Loucy (cell line): ENCODE data around the gene SH3RF3.
"Not testable (repeated sequence)": the region's sequence is repeated elsewhere in the genome, so short reads cannot be mapped to it uniquely, and the experiment has no call there.

Source experiments
- H2AFZ ChIP-seq: fragments of 200-600 bp; sonication (generic); 2 replicates; pipeline ENCODE4 v1.6.0; 2016; ENCODE audit warnings: antibody characterized with exemption, mild to moderate bottlenecking, low read length, moderate library complexity
- H3F3A ChIP-seq: fragments of 200-600 bp; 2 replicates; pipeline ENCODE4 v1.6.0; 2016; ENCODE audit warnings: antibody characterized with exemption, low read depth, mild to moderate bottlenecking
- H3K27me3 ChIP-seq: fragments of 200-600 bp; sonication (generic); 2 replicates; pipeline ENCODE4 v1.6.1; 2014; ENCODE audit warnings: low read length, mild to moderate bottlenecking; ENCODE audit not compliant: insufficient read depth, poor library complexity, severe bottlenecking
- H3K36me3 ChIP-seq: fragments of 200-600 bp; sonication (generic); 2 replicates; pipeline ENCODE4 v1.6.1; 2016; ENCODE audit warnings: low read length; ENCODE audit not compliant: insufficient read depth
- H3K4me1 ChIP-seq: fragments of 200-600 bp; sonication (generic); 2 replicates; pipeline ENCODE4 v1.5.1; 2014; ENCODE audit warnings: low read length, mild to moderate bottlenecking; ENCODE audit not compliant: insufficient read depth, poor library complexity, severe bottlenecking
- H3K4me2 ChIP-seq: fragments of 200-600 bp; sonication (generic); 2 replicates; pipeline ENCODE4 v1.6.0; 2014; ENCODE audit warnings: antibody characterized with exemption, low read length, low read depth, mild to moderate bottlenecking; ENCODE audit not compliant: poor library complexity, severe bottlenecking
- H3K4me3 ChIP-seq: fragments of 200-600 bp; sonication (generic); 2 replicates; pipeline ENCODE4 v1.5.1; 2014; ENCODE audit warnings: low read length, mild to moderate bottlenecking, mixed read lengths; ENCODE audit not compliant: poor library complexity, severe bottlenecking
- H3K79me2 ChIP-seq: fragments of 200-600 bp; sonication (generic); 2 replicates; pipeline ENCODE4 v1.6.1; 2014; ENCODE audit warnings: low read length; ENCODE audit not compliant: insufficient read depth
- H3K9ac ChIP-seq: fragments of 200-600 bp; sonication (generic); 2 replicates; pipeline ENCODE4 v1.6.0; 2014; ENCODE audit warnings: mild to moderate bottlenecking, low read depth, low read length, moderate library complexity; ENCODE audit not compliant: poor library complexity, severe bottlenecking
- H3K9me2 ChIP-seq: fragments of 200-600 bp; sonication (generic); replicated peaks from 2 replicates; pipeline ENCODE4 v1.6.1; 2016; ENCODE audit warnings: low read depth, low read length, mixed read lengths
- H3K9me3 ChIP-seq: fragments of 200-600 bp; sonication (generic); 2 replicates; pipeline ENCODE4 v1.6.1; 2014; ENCODE audit warnings: mild to moderate bottlenecking, antibody characterized with exemption, low read length, low read depth; ENCODE audit not compliant: insufficient read depth
- H4K20me1 ChIP-seq: fragments of 200-600 bp; sonication (generic); 2 replicates; pipeline ENCODE4 v1.6.0; 2014; ENCODE audit warnings: antibody characterized with exemption, low read length, mild to moderate bottlenecking; ENCODE audit not compliant: insufficient read depth, poor library complexity, severe bottlenecking
- CTCF ChIP-seq: fragments of 200-600 bp; sonication (generic); conservative IDR thresholded peaks from 2 replicates; pipeline ENCODE4 v1.5.1; 2014; ENCODE audit warnings: mild to moderate bottlenecking, antibody characterized with exemption, low read length
- EZH2phosphoT487 ChIP-seq: fragments of 200-600 bp; IDR thresholded peaks from 2 replicates; pipeline ENCODE4 v1.6.1; 2018; ENCODE audit warnings: antibody characterized with exemption, mild to moderate bottlenecking, moderate library complexity, borderline replicate concordance

Gene SH3RF3

GRCh38 chr2:109110170-109110569 is 18.8 kb upstream of the SH3RF3 start:
- H2AFZ ChIP-seq: no peak overlapping the region
- H3K4me1 ChIP-seq: no peaks in the 10 kb centered on the region
- H3K36me3 ChIP-seq: no peaks in the 10 kb centered on the region
- TF ChIP-seq EZH2phosphoT487 (no peak), CTCF (no peak)
- H3K79me2 ChIP-seq: no peaks in the 10 kb centered on the region
- no peak overlapping the region for H3K4me3 ChIP-seq
- no peaks in the 10 kb centered on the region for H4K20me1 ChIP-seq
- H3K9ac ChIP-seq: no peak overlapping the region
- no peaks in the 10 kb centered on the region for H3F3A ChIP-seq
- H3K9me3 ChIP-seq: no peaks in the 10 kb centered on the region
- H3K27me3 ChIP-seq: no peaks in the 10 kb centered on the region
- H3K4me2 ChIP-seq: no peak overlapping the region
- H3K9me2 ChIP-seq: no peaks in the 10 kb centered on the region

GRCh38 chr2:109117181-109117580 is 11.8 kb upstream of the SH3RF3 start:
- H3K9ac ChIP-seq, H4K20me1 ChIP-seq, H3K9me3 ChIP-seq, H3K4me3 ChIP-seq, H3K79me2 ChIP-seq, H3K9me2 ChIP-seq, H2AFZ ChIP-seq, H3F3A ChIP-seq, H3K4me1 ChIP-seq, H3K4me2 ChIP-seq, H3K36me3 ChIP-seq, H3K27me3 ChIP-seq: not testable (repeated sequence)

GRCh38 chr2:109117780-109118179 is 11.2 kb upstream of the SH3RF3 start:
- Histone ChIP-seq H3K9me3 (no peaks in the 10 kb centered on the region; the same call in 1 of the 2 replicates), H3K9ac (no peak overlapping the region), H3K79me2 (no peaks in the 10 kb centered on the region), H4K20me1 (no peaks in the 10 kb centered on the region), H3K4me2 (no peak overlapping the region), H3K9me2 (no peaks in the 10 kb centered on the region), H3K4me3 (no peak overlapping the region), H3K36me3 (no peaks in the 10 kb centered on the region), H2AFZ (no peak overlapping the region), H3K27me3 (no peaks in the 10 kb centered on the region), H3K4me1 (no peaks in the 10 kb centered on the region), H3F3A (no peaks in the 10 kb centered on the region)
- TF ChIP-seq CTCF (no peak), EZH2phosphoT487 (no peak)

GRCh38 chr2:109118321-109118720 is 10.7 kb upstream of the SH3RF3 start:
- Histone ChIP-seq H3K4me2 (no peak overlapping the region), H3K27me3 (no peaks in the 10 kb centered on the region), H3K4me1 (no peaks in the 10 kb centered on the region), H3K4me3 (no peak overlapping the region), H2AFZ (no peak overlapping the region), H3K79me2 (no peaks in the 10 kb centered on the region), H3K36me3 (no peaks in the 10 kb centered on the region), H4K20me1 (no peaks in the 10 kb centered on the region), H3K9me3 (no peaks in the 10 kb centered on the region; the same call in 1 of the 2 replicates), H3F3A (no peaks in the 10 kb centered on the region), H3K9me2 (no peaks in the 10 kb centered on the region), H3K9ac (no peak overlapping the region)
- no peak for TF ChIP-seq CTCF
- TF ChIP-seq EZH2phosphoT487: no peak
